Activated naive CD8-positive, alpha-beta T cell treated with anti-CD3 and anti-CD28 coated beads, Interleukin-2, amount 50 U/mL, for 24 hours (primary cell): ENCODE data around the gene REPIN1.
"Not testable (repeated sequence)": the region's sequence is repeated elsewhere in the genome, so short reads cannot be mapped to it uniquely, and the experiment has no call there.

ENCODE experiments used
- ATAC-seq: fragments of 150-1000 bp; cut with Tn5 transposase; one replicate; pipeline ENCODE4 v1.10.0; 2021
- DNase-seq: peaks from one replicate; pipeline ENCODE4 v3.0.0; 2021
- H3K27ac Mint-ChIP-seq: one replicate; pipeline ENCODE4 v1.8.0; 2021; ENCODE audit warnings: mild to moderate bottlenecking, mixed read lengths
- H3K27me3 Mint-ChIP-seq: one replicate; pipeline ENCODE4 v1.8.0; 2021; ENCODE audit warnings: mixed read lengths
- H3K36me3 Mint-ChIP-seq: one replicate; pipeline ENCODE4 v1.8.0; 2021; ENCODE audit warnings: low read depth, mixed read lengths
- H3K4me1 Mint-ChIP-seq: one replicate; pipeline ENCODE4 v1.8.0; 2021; ENCODE audit warnings: mixed read lengths
- H3K4me3 Mint-ChIP-seq: one replicate; pipeline ENCODE4 v1.8.0; 2021; ENCODE audit warnings: mild to moderate bottlenecking, moderate library complexity, mixed read lengths
- H3K9me3 Mint-ChIP-seq: one replicate; pipeline ENCODE4 v1.8.0; 2021; ENCODE audit warnings: mixed read lengths

REPIN1 gene

DNA sequence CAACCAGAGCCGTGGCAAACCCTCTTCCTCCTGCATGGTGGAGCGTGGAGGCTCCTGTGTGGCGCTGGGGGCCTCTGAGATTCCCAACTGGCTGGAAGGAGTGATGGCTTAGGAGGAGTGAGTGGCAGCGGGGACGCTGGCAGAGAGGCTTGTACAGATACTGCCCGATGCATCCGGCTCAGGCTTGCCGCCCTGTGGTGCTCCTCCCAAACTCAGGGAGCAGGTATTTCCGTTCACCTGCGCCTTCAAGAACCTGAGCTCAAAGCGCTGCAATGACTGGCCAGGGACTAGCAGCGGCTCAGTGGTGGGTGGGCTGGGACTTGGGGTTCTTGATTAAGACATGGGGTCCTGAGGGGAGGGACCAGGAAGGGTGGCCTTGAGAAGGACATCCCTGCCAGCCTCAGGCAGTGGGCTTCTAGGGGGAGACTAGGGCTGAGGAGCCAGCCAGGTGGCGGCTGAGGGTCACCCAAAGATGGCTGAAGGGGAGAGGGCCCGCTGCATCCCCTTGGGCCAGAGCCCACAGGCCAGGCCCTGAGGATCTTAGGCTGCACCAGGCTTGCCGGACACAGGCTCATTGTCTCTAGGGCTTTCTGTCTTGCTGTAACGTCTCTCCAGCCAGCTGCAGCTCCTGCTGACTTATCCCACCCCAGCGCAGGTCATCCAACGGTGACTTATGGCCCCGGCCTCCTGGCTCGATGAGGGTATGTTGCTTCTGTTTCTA is 13.7 kb downstream of the REPIN1 start:
- Mint-ChIP-seq H3K27ac (no peak overlapping the region), H3K4me3 (no peak overlapping the region), H3K4me1 (peaks cover 29% of the 10 kb centered on the region), H3K36me3 (no peaks in the 10 kb centered on the region), H3K27me3 (no peaks in the 10 kb centered on the region), H3K9me3 (no peaks in the 10 kb centered on the region)
- ATAC-seq (no peak), DNase-seq (no peak)

DNA sequence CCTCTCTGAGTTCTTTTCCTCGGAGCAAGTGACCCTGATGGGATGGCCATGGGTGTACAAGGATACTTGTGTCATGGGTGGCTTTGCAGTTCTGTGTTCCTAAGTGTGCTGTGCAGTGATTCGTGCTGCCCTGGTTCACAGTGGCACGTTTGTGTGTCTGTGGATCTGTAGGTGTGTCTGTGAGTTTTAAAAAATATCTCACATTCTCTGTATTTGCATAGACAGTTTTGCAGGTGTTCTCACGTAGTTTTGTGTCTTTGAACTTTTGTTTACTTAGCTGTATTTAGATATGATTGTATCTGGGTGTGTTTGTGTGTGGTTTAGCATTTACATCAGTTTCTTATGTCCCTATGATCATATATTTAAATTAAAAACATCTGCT is 14.2 kb downstream of the REPIN1 start:
- peaks cover 23% of the 10 kb centered on the region for H3K4me1 Mint-ChIP-seq
- no peaks in the 10 kb centered on the region for H3K36me3 Mint-ChIP-seq
- no peak overlapping the region for H3K4me3 Mint-ChIP-seq
- H3K27me3 Mint-ChIP-seq: no peaks in the 10 kb centered on the region
- DNase-seq (no peak), ATAC-seq (no peak)
- H3K9me3 Mint-ChIP-seq: no peaks in the 10 kb centered on the region
- H3K27ac Mint-ChIP-seq: no peak overlapping the region

DNA sequence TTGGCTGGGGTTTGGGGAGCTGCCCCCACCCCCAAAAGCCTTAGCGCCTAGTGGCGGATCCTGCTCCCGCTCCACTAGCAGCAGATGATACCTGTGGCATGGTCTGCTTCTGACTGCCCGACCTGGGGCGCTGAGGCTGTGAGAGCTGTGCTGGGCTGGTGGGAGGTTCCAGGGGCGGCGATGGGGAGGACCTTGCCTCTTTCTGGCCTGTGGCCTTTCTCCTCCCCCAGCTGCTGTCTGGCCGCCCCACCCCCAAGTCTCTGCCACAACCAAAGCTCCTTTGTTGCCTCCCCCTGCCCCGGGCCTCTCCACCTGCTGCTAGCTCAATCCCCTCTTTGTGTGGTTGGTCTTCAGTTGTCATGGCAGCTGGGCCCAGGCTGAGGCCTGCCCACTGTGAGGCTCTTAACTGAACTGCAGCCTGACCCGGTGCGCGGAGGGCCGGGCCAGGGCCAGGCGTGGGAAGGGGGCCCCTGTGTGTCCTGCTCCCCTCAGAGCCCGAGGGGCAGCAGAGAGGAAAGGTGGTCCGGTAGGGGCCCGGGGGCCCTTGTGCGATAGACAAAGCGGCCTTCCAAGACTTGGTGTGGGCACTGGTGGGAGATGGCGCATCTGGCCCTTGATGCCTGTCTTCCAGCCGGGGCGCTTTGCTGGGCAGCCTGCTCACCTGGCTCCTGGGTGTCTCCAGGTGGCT is 15.2 kb downstream of the REPIN1 start:
- Mint-ChIP-seq H3K4me3 (no peak overlapping the region), H3K27me3 (no peaks in the 10 kb centered on the region), H3K36me3 (no peaks in the 10 kb centered on the region), H3K9me3 (no peaks in the 10 kb centered on the region), H3K27ac (no peak overlapping the region), H3K4me1 (peaks cover 19% of the 10 kb centered on the region)
- no peak for ATAC-seq
- DNase-seq: no peak

DNA sequence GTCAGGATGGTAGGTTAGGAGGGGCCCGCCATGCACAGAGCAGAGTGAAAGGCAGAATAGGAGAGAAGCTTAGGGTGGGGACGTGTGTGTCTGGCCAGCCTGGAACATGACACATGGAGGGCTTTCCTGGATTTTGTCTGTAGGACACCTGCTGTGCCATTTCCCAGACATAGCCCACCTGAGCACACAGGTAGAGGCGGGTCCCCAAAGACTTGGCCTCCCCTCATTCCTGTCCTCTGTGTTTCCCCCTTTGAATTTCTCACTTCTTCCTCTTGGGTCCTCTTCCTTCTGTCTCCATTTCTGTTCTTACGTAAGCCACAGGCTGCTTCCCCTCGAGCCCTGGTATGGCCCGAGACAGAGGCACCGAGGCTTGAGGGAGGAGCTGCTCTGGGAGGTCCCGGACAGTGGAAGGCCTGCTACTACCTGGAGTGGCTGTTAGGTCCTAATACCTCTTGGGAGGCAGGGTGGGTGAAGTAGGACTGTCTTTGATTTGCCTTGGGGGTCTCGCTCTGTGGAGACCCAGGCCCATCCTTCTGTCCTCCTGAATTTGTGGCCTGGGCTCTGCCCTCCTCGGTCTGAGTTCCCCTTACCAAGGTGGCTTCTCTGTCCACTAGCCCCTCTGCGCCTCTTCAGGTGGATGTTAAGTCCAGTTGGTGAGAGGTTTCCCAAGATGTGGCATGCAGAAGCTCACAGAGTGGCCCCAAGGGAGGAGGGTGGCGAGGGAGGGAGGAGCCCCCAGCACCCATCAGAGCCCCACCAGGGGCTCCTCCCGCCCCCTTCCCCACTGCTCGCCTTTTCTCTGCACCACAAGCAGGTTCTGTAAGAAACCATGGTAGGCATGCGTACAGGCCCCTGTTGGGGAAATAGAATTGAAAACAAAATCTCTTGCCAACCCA is 16.0 kb downstream of the REPIN1 start:
- Mint-ChIP-seq H3K27me3 (no peaks in the 10 kb centered on the region), H3K4me1 (peaks cover 19% of the 10 kb centered on the region), H3K4me3 (no peak overlapping the region), H3K27ac (no peak overlapping the region), H3K9me3 (no peaks in the 10 kb centered on the region), H3K36me3 (no peaks in the 10 kb centered on the region)
- ATAC-seq (no peak), DNase-seq (no peak)

DNA sequence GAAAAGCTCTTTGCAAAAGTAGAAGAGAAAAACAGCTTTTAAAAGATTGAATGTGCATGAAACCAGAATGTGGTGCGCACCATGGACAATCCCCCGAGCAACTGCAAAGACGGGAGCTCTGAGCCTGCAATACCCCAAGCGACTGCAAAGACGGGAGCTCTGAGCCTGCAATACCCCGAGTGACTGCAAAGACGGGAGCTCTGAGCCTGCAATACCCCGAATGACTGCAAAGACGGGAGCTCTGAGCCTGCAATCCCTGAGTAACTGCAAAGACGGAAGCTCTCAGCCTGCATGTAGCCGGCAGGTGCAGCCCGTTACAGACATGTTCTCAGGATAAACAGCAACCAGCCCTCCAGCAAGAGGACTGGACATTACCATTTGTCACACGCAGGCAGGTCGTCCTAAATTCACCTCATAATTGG is 16.7 kb downstream of the REPIN1 start:
- Mint-ChIP-seq H3K27me3 (no peaks in the 10 kb centered on the region), H3K9me3 (no peaks in the 10 kb centered on the region), H3K4me1 (peaks cover 12% of the 10 kb centered on the region), H3K27ac (no peak overlapping the region), H3K4me3 (no peak overlapping the region), H3K36me3 (no peaks in the 10 kb centered on the region)
- no peak for ATAC-seq
- DNase-seq: no peak

DNA sequence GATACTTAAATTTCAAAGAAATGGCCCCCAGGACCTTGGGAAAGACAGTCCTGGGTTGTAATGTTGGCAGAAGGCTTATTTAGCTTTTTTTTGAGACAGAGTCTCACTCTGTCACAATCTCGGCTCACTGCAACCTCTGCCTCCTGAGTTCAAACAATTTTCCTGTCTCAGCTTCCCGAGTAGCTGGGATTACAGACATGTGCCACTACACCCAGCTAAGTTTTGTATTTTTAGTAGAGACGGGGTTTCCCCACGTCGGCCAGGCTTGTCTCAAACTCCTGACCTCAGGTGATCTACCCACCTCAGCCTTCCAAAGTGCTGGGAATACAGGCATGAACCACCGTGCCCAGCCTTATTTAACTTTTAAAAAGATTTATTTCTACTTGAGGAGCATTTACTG is 17.3 kb downstream of the REPIN1 start:
- not testable (repeated sequence) for H3K27ac Mint-ChIP-seq, H3K4me3 Mint-ChIP-seq, ATAC-seq, H3K36me3 Mint-ChIP-seq, H3K27me3 Mint-ChIP-seq, H3K9me3 Mint-ChIP-seq, DNase-seq, H3K4me1 Mint-ChIP-seq

DNA sequence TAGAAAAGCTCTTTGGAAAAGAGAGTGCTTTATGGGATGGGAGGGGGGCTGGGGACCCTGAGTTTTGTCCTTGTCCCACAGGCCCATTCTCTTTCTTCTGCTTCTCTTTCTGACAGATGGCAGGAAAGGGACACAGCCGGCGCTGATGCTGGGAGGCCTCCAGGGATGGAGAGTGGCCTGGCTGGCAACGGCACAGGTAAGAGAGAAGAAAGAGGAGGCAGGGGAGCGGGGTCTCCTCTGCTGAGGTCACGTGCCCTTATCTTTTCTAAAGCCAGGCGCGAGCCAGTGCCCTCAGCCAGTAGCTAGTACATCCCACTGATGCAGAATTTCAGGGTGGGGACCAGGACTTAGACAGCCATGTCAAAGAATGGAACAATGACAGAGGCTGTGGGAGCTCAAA is 19.7 kb downstream of the REPIN1 start:
- Mint-ChIP-seq H3K4me1 (peaks cover 3% of the 10 kb centered on the region), H3K27me3 (no peaks in the 10 kb centered on the region), H3K36me3 (peaks cover 8% of the 10 kb centered on the region), H3K9me3 (no peaks in the 10 kb centered on the region), H3K4me3 (no peak overlapping the region), H3K27ac (no peak overlapping the region)
- DNase-seq: no peak
- no peak for ATAC-seq

DNA sequence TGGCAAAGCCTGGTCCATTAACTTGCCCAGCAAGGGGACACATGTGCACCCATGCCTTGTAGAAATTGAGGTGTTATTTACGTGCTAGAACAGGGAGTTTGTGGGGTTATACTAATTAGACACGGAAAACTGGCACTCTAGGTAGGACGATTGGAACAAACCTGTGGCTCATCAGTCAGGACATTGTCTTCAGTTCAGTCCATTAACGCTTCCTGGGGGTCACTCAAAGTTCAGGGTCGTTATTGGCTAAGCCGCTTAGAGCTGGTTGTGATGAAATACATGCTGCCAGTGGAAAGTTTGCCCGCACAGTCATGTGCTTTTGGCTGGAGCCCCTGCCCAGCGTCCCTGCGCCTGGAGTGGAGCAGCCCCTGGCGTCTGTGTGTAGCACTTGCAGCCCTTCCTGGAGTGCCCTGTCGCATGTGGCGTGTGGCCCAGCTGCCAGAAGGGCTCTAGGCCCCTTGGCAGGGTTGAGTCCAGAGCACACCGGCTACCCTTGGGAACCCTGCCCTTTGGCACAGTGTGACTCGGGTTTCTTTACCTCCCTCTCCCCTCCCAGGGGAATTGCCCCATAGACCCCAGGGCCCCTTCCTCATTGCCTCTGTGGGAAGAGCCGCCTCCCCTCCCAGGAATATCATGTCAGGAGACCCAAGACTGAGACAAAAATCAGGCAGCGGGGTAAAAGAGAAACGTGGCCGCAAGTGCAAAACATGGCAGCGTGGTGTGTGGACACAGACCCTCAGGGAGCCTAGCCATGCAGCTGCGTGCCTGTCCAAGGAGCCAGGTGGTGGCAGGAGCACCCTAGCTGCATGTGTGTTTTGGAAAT is 20.3 kb downstream of the REPIN1 start:
- Mint-ChIP-seq H3K36me3 (peaks cover 8% of the 10 kb centered on the region), H3K27me3 (no peaks in the 10 kb centered on the region), H3K4me3 (no peak overlapping the region), H3K4me1 (peaks cover 3% of the 10 kb centered on the region), H3K9me3 (no peaks in the 10 kb centered on the region), H3K27ac (no peak overlapping the region)
- ATAC-seq: no peak
- DNase-seq: no peak

DNA sequence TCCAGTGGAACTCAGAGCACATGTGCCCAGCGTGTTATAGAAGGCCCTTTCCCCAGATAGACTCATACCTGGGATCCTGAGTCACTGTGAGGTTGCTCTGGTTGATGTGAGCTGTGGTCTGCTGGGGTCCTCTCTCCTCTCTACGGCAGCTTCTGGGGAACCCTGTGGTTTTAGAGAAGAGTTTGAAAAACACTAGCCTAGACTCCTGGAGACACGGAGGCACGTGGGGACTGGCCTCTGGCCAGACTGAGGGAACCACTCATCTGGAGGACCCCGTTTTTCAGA is 20.9 kb downstream of the REPIN1 start:
- no peaks in the 10 kb centered on the region for H3K9me3 Mint-ChIP-seq
- no peak overlapping the region for H3K4me3 Mint-ChIP-seq
- DNase-seq (no peak), ATAC-seq (peak; percentile 83)
- H3K4me1 Mint-ChIP-seq: peaks cover 3% of the 10 kb centered on the region
- no peak overlapping the region for H3K27ac Mint-ChIP-seq
- no peaks in the 10 kb centered on the region for H3K27me3 Mint-ChIP-seq
- peaks cover 8% of the 10 kb centered on the region for H3K36me3 Mint-ChIP-seq

DNA sequence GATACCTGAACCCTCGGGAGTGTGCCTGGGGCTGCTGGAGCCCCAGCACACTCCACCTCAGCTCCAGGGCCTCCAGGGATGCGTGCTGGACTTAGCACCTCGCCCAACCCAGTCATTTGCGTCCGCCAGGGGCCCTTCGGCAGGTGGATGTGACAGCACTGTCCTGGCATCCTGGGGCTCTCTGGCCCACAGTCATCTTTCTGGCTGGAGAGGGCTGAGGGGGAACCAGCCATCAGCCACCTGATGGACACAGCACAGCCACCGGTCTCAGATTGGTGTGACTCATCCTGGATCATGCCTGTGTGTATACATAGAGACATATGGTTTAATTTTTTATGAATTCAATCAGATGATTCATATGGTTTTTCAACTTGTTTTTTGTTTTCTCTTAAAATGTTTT is 21.6 kb downstream of the REPIN1 start:
- Mint-ChIP-seq H3K4me3 (no peak overlapping the region), H3K36me3 (peaks cover 8% of the 10 kb centered on the region), H3K27ac (no peak overlapping the region), H3K27me3 (no peaks in the 10 kb centered on the region), H3K9me3 (no peaks in the 10 kb centered on the region), H3K4me1 (peaks cover 3% of the 10 kb centered on the region)
- DNase-seq (no peak), ATAC-seq (no peak)

DNA sequence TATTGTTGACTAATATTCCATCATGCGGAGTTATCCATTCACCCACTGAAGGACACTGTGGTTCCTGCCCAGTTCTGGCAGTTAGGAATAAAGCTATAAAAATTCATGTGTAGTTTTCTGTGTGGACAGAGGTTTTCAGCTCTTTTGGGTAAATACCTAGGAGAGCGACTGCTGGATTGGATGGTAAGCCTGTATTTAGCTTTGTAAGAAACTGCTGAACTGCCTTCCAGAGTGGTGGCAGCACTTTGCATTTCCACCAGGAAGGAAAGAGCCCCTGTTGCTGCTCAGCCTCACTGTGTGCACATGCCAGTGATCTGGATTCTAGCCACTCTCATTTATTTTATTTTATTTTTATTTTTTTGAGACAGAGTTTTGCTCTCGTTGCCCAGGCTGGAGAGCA is 24.7 kb downstream of the REPIN1 start:
- H3K27me3 Mint-ChIP-seq: no peaks in the 10 kb centered on the region
- H3K9me3 Mint-ChIP-seq: no peaks in the 10 kb centered on the region
- H3K27ac Mint-ChIP-seq: no peak overlapping the region
- H3K36me3 Mint-ChIP-seq: peaks cover 8% of the 10 kb centered on the region
- no peak for DNase-seq
- H3K4me3 Mint-ChIP-seq: no peak overlapping the region
- ATAC-seq: no peak
- H3K4me1 Mint-ChIP-seq: peaks cover 3% of the 10 kb centered on the region

DNA sequence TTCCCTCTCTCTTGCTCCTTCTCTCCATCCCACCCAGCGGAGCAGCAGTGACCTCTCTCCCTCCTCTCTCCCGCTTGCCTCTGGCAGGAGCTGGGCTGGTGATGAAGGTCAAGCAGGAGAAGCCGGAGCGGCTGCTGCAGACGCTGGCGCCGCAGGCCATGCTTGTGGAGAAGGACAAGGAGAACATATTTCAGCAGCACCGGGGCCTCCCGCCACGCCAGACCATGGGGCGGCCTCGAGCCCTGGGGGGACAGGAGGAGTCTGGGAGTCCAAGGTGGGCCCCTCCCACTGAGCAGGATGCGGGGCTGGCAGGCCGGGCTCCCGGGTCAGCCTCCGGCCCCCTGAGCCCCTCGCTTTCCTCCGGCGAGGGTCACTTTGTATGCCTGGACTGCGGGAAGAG is 27.8 kb downstream of the REPIN1 start:
- no peaks in the 10 kb centered on the region for H3K27me3 Mint-ChIP-seq
- H3K9me3 Mint-ChIP-seq: no peaks in the 10 kb centered on the region
- no peak for ATAC-seq
- no peak for DNase-seq
- no peak overlapping the region for H3K27ac Mint-ChIP-seq
- H3K4me3 Mint-ChIP-seq: no peak overlapping the region
- peaks cover 2% of the 10 kb centered on the region for H3K36me3 Mint-ChIP-seq
- peaks cover 16% of the 10 kb centered on the region for H3K4me1 Mint-ChIP-seq

DNA sequence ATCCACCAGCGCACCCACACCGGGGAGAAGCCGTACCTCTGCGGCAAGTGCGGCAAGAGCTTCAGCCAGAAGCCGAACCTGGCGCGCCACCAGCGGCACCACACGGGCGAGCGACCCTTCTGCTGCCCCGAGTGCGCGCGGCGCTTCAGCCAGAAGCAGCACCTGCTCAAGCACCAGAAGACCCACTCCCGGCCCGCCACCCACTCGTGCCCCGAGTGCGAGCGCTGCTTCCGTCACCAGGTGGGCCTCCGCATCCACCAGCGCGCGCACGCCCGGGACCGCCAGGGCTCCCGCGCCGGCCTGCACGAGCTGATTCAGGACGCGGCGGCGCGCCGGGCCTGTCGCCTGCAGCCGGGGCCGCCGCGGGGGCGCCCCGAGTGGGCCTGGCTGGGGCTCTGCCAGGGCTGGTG is 28.2 kb downstream of the REPIN1 start:
- no peaks in the 10 kb centered on the region for H3K27me3 Mint-ChIP-seq
- peaks cover 2% of the 10 kb centered on the region for H3K36me3 Mint-ChIP-seq
- peaks cover 21% of the 10 kb centered on the region for H3K4me1 Mint-ChIP-seq
- no peaks in the 10 kb centered on the region for H3K9me3 Mint-ChIP-seq
- ATAC-seq (no peak), DNase-seq (no peak)
- no peak overlapping the region for H3K27ac Mint-ChIP-seq
- H3K4me3 Mint-ChIP-seq: no peak overlapping the region

DNA sequence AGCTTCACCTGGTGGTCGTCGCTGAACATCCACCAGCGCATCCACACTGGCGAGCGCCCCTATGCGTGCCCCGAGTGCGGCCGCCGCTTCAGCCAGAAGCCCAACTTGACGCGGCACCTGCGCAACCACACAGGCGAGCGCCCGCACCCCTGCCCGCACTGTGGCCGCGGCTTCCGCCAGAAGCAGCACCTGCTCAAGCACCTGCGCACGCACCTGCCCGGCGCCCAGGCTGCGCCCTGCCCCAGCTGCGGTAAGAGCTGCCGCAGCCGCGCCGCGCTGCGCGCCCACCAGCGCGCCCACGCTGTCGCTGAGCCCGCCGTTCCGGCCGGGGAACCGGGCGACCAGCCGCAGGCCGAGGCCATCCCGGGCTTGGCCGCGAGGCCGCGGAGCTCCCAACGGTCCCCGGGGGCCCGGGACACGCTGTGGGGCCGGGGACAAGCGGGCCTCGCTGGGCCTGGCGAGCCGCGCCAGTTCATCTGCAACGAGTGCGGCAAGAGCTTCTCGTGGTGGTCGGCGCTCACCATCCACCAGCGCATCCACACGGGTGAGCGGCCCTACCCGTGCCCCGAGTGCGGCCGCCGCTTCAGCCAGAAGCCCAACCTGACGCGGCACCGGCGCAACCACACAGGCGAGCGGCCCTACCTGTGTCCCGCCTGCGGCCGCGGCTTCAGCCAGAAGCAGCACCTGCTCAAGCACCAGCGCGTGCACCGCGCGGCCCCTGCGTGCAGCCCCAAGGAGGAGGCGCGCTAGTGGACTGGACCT is 28.9 kb downstream of the REPIN1 start:
- Mint-ChIP-seq H3K9me3 (no peaks in the 10 kb centered on the region), H3K36me3 (no peaks in the 10 kb centered on the region), H3K4me1 (peaks cover 27% of the 10 kb centered on the region), H3K27ac (no peak overlapping the region), H3K27me3 (no peaks in the 10 kb centered on the region), H3K4me3 (no peak overlapping the region)
- DNase-seq (no peak), ATAC-seq (no peak)
